Vagina (tissue), 2 donors: ENCODE measurements around the gene INPP4A. TPM values are rescaled to one million over a fixed set of nuclear protein-coding genes. Genes with fewer than 3 reads are reported as not detected.

ENCODE experiments used
- DNase-seq, 2 donors: peaks; one replicate each; pipeline ENCODE4 v3.0.0-alpha.2; 2017; ENCODE audit errors: extremely low spot score in 2 of 2
- H3K27ac ChIP-seq: fragments of 200-600 bp; sonication (generic); one replicate; pipeline ENCODE4 v1.5.1; 2019
- H3K27me3 ChIP-seq: fragments of 200-600 bp; sonication (generic); one replicate; pipeline ENCODE4 v1.5.1; 2019
- H3K36me3 ChIP-seq, 2 donors: fragments of 200-600 bp; sonication (generic); one replicate each; pipeline ENCODE4 v1.5.1; 2017 to 2019
- H3K4me1 ChIP-seq: fragments of 200-600 bp; sonication (generic); one replicate; pipeline ENCODE4 v1.5.1; 2019
- H3K4me3 ChIP-seq, 2 donors: fragments of 200-600 bp; sonication (generic); 1 replicate in 1 of 2; 2 replicates in 1 of 2; pipeline ENCODE4 v1.5.1; 2016 to 2019
- H3K9me3 ChIP-seq: fragments of 200-600 bp; sonication (generic); one replicate; pipeline ENCODE4 v1.5.1; 2019
- POLR2A ChIP-seq, 2 donors: fragments of 450-650 bp; IDR thresholded peaks; one replicate each; pipeline ENCODE4 v1.6.1; 2017; ENCODE audit warnings: antibody characterized with exemption in 2 of 2, mild to moderate bottlenecking in 2 of 2, moderate library complexity in 2 of 2
- POLR2AphosphoS5 ChIP-seq, 2 donors: sonication (generic); formaldehyde crosslinking; IDR thresholded peaks; one replicate each; pipeline ENCODE4 v1.9.0; 2017; ENCODE audit warnings: antibody characterized with exemption in 2 of 2, mild to moderate bottlenecking in 2 of 2, low read depth in 1 of 2; ENCODE audit not compliant: insufficient read depth in 1 of 2
- intact Hi-C: fragments of 100-400 bp; cut with DNase I; formaldehyde crosslinking; loops from one replicate; pipeline ENCODE4 v1.15.1; 2023
- total RNA-seq: library from RNA; depleted of rRNA; stranded (reverse); fragments of >200 nt; gene quantifications from one replicate; pipeline ENCODE4 v1.2.3, GENCODE V29; 2016
- TF ChIP-seq, protein P1 (sequence below), 3 experiments: fragments of 450-650 bp in 2 of 3; fragments of 200-600 bp in 1 of 3; sonication (generic) in 1 of 3; IDR thresholded peaks; one replicate each; pipeline ENCODE4 v1.5.1; 2017 to 2019; ENCODE audit warnings: antibody characterized with exemption in 3 of 3, mild to moderate bottlenecking in 2 of 3, moderate library complexity in 2 of 3

INPP4A gene
- total RNA-seq, 1 donor from 2014 or later, result 38.1 TPM

GRCh38 chr2:98548920-98549818 lies 104.5 kb downstream of the INPP4A start:
- H3K27me3 ChIP-seq, result no peaks in the 10 kb centered on the region
- no peak for TF ChIP-seq POLR2AphosphoS5 (IDR thresholded peaks at IDR 0.05; ENCODE audit: insufficient read depth in 1 of 2, low read depth in 1 of 2)
- TF ChIP-seq, protein P1, sequence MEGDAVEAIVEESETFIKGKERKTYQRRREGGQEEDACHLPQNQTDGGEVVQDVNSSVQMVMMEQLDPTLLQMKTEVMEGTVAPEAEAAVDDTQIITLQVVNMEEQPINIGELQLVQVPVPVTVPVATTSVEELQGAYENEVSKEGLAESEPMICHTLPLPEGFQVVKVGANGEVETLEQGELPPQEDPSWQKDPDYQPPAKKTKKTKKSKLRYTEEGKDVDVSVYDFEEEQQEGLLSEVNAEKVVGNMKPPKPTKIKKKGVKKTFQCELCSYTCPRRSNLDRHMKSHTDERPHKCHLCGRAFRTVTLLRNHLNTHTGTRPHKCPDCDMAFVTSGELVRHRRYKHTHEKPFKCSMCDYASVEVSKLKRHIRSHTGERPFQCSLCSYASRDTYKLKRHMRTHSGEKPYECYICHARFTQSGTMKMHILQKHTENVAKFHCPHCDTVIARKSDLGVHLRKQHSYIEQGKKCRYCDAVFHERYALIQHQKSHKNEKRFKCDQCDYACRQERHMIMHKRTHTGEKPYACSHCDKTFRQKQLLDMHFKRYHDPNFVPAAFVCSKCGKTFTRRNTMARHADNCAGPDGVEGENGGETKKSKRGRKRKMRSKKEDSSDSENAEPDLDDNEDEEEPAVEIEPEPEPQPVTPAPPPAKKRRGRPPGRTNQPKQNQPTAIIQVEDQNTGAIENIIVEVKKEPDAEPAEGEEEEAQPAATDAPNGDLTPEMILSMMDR (IDR thresholded peaks at IDR 0.05), result no peak
- no peak for TF ChIP-seq POLR2A (IDR thresholded peaks at IDR 0.05)
- H3K27ac ChIP-seq, result no peak overlapping the region
- H3K4me1 ChIP-seq, result no peaks in the 10 kb centered on the region
- intact Hi-C loops, result no loop called here
- no peak overlapping the region for H3K4me3 ChIP-seq
- DNase-seq, result peak in 1 of 2 donors; percentile 52
- peaks cover 0 to 39% of the 10 kb centered on the region in 2 donors for H3K36me3 ChIP-seq
- no peaks in the 10 kb centered on the region for H3K9me3 ChIP-seq

DNA sequence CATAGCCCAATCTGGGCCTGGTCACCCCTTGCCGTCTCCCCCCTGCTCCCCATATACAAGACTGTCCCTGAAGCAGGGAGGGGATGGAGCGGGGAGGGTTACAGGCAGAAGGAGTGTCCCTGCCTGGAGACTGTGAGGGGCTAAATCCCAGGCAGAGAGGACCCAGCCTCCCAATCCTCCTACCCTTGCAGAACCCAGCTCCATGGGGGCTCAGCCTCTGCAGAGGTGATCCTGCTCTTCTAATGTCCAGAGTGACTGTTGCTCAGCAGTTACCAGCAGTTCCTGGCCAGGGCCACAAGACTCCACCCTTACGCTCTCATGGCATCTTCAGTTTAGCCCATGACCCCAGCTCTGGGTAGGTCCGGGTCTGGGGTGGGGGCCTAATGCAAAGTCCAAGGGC lies 105.5 kb downstream of the INPP4A start:
- peak in 1 of 2 donors; percentile 67 for DNase-seq
- Histone ChIP-seq H3K4me3 (no peak overlapping the region), H3K27me3 (no peaks in the 10 kb centered on the region), H3K27ac (no peak overlapping the region), H3K36me3 (peaks cover 0 to 42% of the 10 kb centered on the region in 2 donors), H3K4me1 (no peaks in the 10 kb centered on the region), H3K9me3 (no peaks in the 10 kb centered on the region)
- intact Hi-C loops, result no loop called here
- TF ChIP-seq POLR2AphosphoS5 (IDR thresholded peaks at IDR 0.05; ENCODE audit: insufficient read depth in 1 of 2, low read depth in 1 of 2) (no peak), POLR2A (IDR thresholded peaks at IDR 0.05) (no peak)
- TF ChIP-seq, protein P1 (IDR thresholded peaks at IDR 0.05), result no peak

DNA sequence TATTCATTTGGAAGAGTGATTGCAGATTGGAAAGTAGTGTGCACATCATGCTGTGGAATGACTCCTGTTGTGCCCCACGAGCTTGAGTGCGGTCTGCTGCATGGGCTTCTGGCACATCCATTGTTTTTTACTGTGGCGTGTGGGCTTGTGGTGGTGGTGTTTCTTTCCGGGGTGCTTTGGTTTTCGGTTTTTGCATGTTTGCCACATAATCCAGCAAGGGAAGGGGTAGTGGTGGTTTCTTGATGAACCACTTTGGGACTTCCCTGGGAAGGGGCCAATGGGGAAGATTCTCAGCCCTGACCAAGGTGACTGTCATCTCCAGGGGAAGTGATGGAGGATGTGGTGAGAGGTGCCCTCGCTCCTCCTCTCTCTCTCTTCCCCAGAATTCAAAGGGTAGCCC lies 106.7 kb downstream of the INPP4A start:
- peak in 1 of 2 donors; percentile 70 for DNase-seq
- TF ChIP-seq POLR2A (IDR thresholded peaks at IDR 0.05) (no peak), POLR2AphosphoS5 (IDR thresholded peaks at IDR 0.05; ENCODE audit: insufficient read depth in 1 of 2, low read depth in 1 of 2) (no peak)
- TF ChIP-seq, protein P1 (IDR thresholded peaks at IDR 0.05), result no peak
- intact Hi-C loops, result no loop called here
- no peaks in the 10 kb centered on the region for H3K4me1 ChIP-seq
- no peak overlapping the region for H3K4me3 ChIP-seq
- no peaks in the 10 kb centered on the region for H3K27me3 ChIP-seq
- H3K9me3 ChIP-seq, result no peaks in the 10 kb centered on the region
- H3K36me3 ChIP-seq, result peaks cover 0 to 40% of the 10 kb centered on the region in 2 donors
- H3K27ac ChIP-seq, result no peak overlapping the region

DNA sequence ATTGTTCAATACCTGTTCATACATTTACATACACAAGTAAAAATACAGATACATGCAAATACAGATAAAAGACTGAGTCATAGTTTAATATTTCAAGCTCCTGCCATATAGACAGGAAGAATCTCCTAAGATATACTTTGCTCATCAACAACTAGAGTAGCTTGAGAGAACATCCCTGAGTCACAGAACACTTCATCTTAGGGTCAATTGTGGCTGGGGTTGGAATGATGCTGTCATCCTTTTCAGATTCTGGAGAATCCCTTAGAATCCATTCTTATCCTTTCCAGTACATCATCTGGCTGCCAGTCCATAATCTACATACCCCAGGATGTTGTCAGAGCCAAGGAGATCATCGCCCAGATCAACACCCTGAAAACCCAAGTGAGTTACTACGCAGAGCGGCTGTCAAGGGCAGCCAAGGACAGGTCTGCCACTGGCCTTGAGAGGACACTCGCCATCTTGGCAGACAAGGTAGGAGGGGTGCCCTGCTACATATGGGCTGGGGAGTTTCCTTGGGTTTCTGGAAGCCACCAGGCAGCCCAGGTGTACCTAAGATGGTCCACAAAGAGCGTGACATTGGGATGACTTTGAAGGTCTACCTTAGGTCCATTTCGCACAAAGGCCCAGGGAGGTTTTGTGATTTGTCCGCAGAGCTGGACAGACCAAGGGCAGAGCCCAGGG lies 108.0 kb downstream of the INPP4A start:
- Histone ChIP-seq H3K4me3 (no peak overlapping the region), H3K4me1 (no peaks in the 10 kb centered on the region), H3K27ac (no peak overlapping the region), H3K27me3 (no peaks in the 10 kb centered on the region), H3K9me3 (no peaks in the 10 kb centered on the region), H3K36me3 (peaks cover 0 to 29% of the 10 kb centered on the region in 2 donors)
- no peak for TF ChIP-seq POLR2AphosphoS5 (IDR thresholded peaks at IDR 0.05; ENCODE audit: insufficient read depth in 1 of 2, low read depth in 1 of 2)
- TF ChIP-seq, protein P1 (IDR thresholded peaks at IDR 0.05), result no peak
- no peak for TF ChIP-seq POLR2A (IDR thresholded peaks at IDR 0.05)
- intact Hi-C loops, result no loop called here
- DNase-seq, result no peak
